Adrenal gland (tissue), 12 donors: ENCODE data around the gene E2F4. TPM values are rescaled to one million over a fixed set of nuclear protein-coding genes. Genes with fewer than 3 reads are reported as not detected.

Experiments
- DNase-seq, 7 donors: peaks; one replicate each; pipeline ENCODE4 v3.0.0-alpha.2; 2019 to 2020
- H3K27ac ChIP-seq, 5 donors: fragments of 200-600 bp; sonication (generic) in 4 of 5; 1 replicate in 3 of 5; 2 replicates in 2 of 5; pipeline versions ENCODE4 v1.5.1 to v1.8.0; 2016 to 2020; ENCODE audit warnings: mild to moderate bottlenecking in 1 of 5
- H3K27me3 ChIP-seq: fragments of 200-600 bp; 2 replicates; pipeline ENCODE4 v1.8.0; 2021
- H3K36me3 ChIP-seq, 2 donors: fragments of 200-600 bp; replicated peaks in 1 of 2; 1 replicate in 1 of 2; 2 replicates in 1 of 2; pipeline versions ENCODE4 v1.5.1 to v1.8.0; 2018 to 2022
- H3K4me1 ChIP-seq, 2 donors: fragments of 200-600 bp; replicated peaks in 1 of 2; 1 replicate in 1 of 2; 2 replicates in 1 of 2; pipeline versions ENCODE4 v1.5.1 to v1.8.0; 2018 to 2021
- H3K4me3 ChIP-seq, 4 donors: fragments of 200-600 bp; sonication (generic) in 3 of 4; one replicate each; pipeline ENCODE4 v1.5.1; 2016 to 2018
- H3K9me3 ChIP-seq, 3 donors: fragments of 200-600 bp; sonication (generic) in 1 of 3; replicated peaks in 1 of 3; 1 replicate in 2 of 3; 2 replicates in 1 of 3; pipeline versions ENCODE4 v1.5.1 to v1.8.0; 2016 to 2021
- POLR2A ChIP-seq, 2 donors: fragments of 450-650 bp; IDR thresholded peaks; one replicate each; pipeline ENCODE4 v1.6.1; 2017; ENCODE audit warnings: antibody characterized with exemption in 2 of 2, mild to moderate bottlenecking in 2 of 2, moderate library complexity in 1 of 2
- WGBS, 4 donors: extraction: QIAGEN DNeasy Blood & Tissue Kit in 2 of 4; methylation state at CpG; one replicate each; pipeline versions ENCODE4 v1.1.5 to v1.1.7; 2013 to 2017; 5-methylcytosine and 5-hydroxymethylcytosine counted together
- intact Hi-C, 2 donors: fragments of 100-400 bp; cut with DNase I; formaldehyde crosslinking; loops; one replicate each; pipeline versions ENCODE4 v1.14.1 to v1.15.0; 2022 to 2023
- polyA plus RNA-seq, 3 donors: library from polyadenylated mRNA; stranded (reverse); fragments of 200-250 nt in 2 of 3; fragments of 350-450 nt in 1 of 3; fragmentation: Illumina TruSeq in 1 of 3; extraction: RNeasy Lipid Tissue Mini Kit (QIAGEN cat#74804) in 1 of 3; gene quantifications; one replicate each; pipeline ENCODE4 v1.2.3, GENCODE V29; 2013 to 2014
- total RNA-seq, 9 donors: library from RNA; depleted of rRNA in 4 of 9; stranded (reverse); fragments of >200 nt in 4 of 9; fragments of 120-200 nt in 1 of 9; fragmentation: NEBNext Ultra II Directional in 1 of 9; extraction: Animal tissue kit (Norgen Biotek cat#: 25700) in 1 of 9; gene quantifications; one replicate each; pipeline versions ENCODE4 v1.1.0 to v1.2.4, GENCODE V29; 2013 to 2023
- TF ChIP-seq, protein P1 (sequence below), 6 experiments: fragments of 450-650 bp in 4 of 6; fragments of 200-600 bp in 2 of 6; sonication (generic) in 1 of 6; IDR thresholded peaks; 1 replicate in 5 of 6; 2 replicates in 1 of 6; pipeline versions ENCODE4 v1.5.1 to v1.8.0; 2016 to 2021; ENCODE audit warnings: antibody characterized with exemption in 6 of 6, mild to moderate bottlenecking in 2 of 6, moderate library complexity in 1 of 6
- donor health status: healthy with polysubstance abuse.
- donor health status: Bipolar disorder and iron deficiency.
- donor health status: DM: yes; HTN: yes; CAD: no.
- donor health status: DM: no; HTN: no; CAD: no.
- donor health status: DM: no; HTN: no; CAD: no.
- donor health status: DM: yes; HTN: yes; CAD: no.

Gene E2F4
- total and polyA plus RNA-seq, 12 donors, result 44.4 to 122 (median 69.1) TPM

DNA sequence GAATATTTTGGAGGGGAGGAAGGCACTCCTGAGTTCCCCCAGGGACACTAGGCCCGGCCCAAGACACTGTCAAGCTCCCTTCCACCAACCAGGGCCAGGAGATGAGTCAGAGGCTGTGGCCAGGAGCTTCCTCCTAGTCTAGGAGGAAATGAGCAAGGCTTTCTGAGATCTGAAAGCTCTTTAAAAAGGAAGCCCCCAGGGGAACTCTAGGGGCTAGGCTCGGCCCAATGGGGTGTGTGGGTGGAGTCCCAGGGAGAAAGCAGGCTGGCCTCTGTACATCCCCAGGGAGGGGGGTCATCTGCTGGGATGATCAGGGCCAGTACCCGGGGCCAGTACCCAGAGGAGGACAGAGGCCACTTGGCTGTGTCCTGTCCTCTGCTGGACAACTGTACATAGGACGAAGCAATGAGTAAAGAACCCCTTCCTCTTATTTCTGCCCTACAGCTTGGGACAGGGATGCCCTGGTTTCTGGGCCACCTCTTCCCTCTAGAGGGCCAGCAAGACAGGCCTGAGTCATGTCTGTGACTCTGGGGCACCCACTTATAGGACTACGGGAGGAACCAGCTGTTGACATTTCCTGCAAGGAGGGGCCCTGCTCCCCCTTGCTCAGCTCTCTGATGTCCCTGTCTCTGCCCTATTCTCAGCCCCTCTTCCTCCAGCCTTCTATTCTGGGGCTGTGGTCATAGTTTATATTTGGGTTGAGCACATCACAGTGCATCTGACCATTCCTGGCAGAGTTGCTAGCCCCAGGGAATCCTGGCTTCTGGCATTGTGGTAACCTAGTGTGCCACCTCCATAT is 52.6 kb downstream of the E2F4 start:
- intact Hi-C loops, result no loop called here
- Histone ChIP-seq H3K4me3 (peak overlapping the region in 1 of 4 donors; percentile 89), H3K4me1 (peaks cover 70 to 75% of the 10 kb centered on the region in 2 donors), H3K9me3 (no peaks in the 10 kb centered on the region), H3K27me3 (peaks cover 5% of the 10 kb centered on the region), H3K27ac (peak overlapping the region; percentile 64 to 94 (median 85)), H3K36me3 (no peaks in the 10 kb centered on the region)
- peak; percentile 75 to 92 (median 88) for DNase-seq
- TF ChIP-seq POLR2A (IDR thresholded peaks at IDR 0.05), result peak in 1 of 2 donors; percentile 30
- TF ChIP-seq, protein P1, sequence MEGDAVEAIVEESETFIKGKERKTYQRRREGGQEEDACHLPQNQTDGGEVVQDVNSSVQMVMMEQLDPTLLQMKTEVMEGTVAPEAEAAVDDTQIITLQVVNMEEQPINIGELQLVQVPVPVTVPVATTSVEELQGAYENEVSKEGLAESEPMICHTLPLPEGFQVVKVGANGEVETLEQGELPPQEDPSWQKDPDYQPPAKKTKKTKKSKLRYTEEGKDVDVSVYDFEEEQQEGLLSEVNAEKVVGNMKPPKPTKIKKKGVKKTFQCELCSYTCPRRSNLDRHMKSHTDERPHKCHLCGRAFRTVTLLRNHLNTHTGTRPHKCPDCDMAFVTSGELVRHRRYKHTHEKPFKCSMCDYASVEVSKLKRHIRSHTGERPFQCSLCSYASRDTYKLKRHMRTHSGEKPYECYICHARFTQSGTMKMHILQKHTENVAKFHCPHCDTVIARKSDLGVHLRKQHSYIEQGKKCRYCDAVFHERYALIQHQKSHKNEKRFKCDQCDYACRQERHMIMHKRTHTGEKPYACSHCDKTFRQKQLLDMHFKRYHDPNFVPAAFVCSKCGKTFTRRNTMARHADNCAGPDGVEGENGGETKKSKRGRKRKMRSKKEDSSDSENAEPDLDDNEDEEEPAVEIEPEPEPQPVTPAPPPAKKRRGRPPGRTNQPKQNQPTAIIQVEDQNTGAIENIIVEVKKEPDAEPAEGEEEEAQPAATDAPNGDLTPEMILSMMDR (IDR thresholded peaks at IDR 0.05), result peak in 2 of 6 experiments; percentile 17 to 18
- 9 to 22% (median 15%) methylated on average over 5 of the region's 5 CpGs for WGBS, 4 donors

DNA sequence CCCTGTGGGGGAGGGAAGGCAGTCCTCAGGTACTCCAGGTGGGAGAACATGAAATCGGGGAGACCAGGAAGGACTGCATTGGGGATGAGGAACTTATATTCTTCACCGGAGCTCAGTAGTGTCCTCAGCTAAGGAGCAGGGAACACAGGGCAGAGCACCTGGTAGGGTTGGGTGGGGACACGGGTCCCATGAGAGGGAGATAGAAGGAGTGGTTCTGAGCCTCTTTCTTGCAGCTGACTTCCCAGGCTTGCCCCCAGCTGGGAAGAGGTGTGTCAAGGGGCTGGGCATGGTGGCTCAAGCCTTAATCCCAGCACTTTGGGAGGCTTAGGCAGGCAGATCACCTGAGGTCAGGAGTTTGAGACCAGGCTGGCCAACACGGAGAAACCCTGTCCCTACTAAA is 53.2 kb downstream of the E2F4 start:
- H3K36me3 ChIP-seq, result no peaks in the 10 kb centered on the region
- peak in 2 of 7 donors; percentile 14 to 15 for DNase-seq
- H3K4me3 ChIP-seq, result peak overlapping the region in 2 of 4 donors; percentile 89
- H3K4me1 ChIP-seq, result peaks cover 66 to 74% of the 10 kb centered on the region in 2 donors
- intact Hi-C loops, result no loop called here
- 69 to 78% (median 74%) methylated on average over 4 of the region's 4 CpGs for WGBS, 4 donors
- H3K27ac ChIP-seq, result peak overlapping the region; percentile 64 to 94 (median 85)
- TF ChIP-seq, protein P1 (IDR thresholded peaks at IDR 0.05), result no peak
- no peak for TF ChIP-seq POLR2A (IDR thresholded peaks at IDR 0.05)
- H3K9me3 ChIP-seq, result no peaks in the 10 kb centered on the region
- peaks cover 5% of the 10 kb centered on the region for H3K27me3 ChIP-seq

DNA sequence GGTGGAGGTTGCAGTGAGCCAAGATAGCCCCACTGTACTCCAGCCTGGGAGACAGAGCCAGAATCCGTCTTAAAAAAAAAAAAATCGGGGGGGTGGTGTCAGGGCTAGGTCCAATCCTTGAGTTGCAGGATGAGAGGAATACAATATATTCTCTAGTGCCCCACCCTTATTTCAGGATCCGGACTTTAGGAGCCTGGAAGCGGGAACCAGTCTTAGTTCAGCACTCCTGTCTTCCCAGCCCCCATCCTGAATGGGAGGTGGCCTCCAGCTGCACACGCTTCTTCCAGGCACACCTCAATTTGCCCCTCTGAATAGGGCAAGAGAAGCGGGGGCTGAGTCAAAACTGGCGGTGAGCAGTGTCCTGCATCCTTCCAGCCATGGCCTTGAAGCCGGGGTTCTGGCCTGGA is 53.7 kb downstream of the E2F4 start:
- no peaks in the 10 kb centered on the region for H3K9me3 ChIP-seq
- no peaks in the 10 kb centered on the region for H3K36me3 ChIP-seq
- H3K27ac ChIP-seq, result peak overlapping the region; percentile 83 to 94 (median 85)
- H3K4me1 ChIP-seq, result peaks cover 61 to 69% of the 10 kb centered on the region in 2 donors
- 5 to 8% (median 7%) methylated on average over 4 to 8 of the region's 8 CpGs for WGBS, 4 donors
- peaks cover 5% of the 10 kb centered on the region for H3K27me3 ChIP-seq
- no peak for TF ChIP-seq POLR2A (IDR thresholded peaks at IDR 0.05)
- TF ChIP-seq, protein P1 (IDR thresholded peaks at IDR 0.05), result no peak
- H3K4me3 ChIP-seq, result peak overlapping the region in 2 of 4 donors; percentile 89
- DNase-seq, result peak in 4 of 7 donors; percentile 89 to 92 (median 91)
- intact Hi-C loops, result no loop called here

DNA sequence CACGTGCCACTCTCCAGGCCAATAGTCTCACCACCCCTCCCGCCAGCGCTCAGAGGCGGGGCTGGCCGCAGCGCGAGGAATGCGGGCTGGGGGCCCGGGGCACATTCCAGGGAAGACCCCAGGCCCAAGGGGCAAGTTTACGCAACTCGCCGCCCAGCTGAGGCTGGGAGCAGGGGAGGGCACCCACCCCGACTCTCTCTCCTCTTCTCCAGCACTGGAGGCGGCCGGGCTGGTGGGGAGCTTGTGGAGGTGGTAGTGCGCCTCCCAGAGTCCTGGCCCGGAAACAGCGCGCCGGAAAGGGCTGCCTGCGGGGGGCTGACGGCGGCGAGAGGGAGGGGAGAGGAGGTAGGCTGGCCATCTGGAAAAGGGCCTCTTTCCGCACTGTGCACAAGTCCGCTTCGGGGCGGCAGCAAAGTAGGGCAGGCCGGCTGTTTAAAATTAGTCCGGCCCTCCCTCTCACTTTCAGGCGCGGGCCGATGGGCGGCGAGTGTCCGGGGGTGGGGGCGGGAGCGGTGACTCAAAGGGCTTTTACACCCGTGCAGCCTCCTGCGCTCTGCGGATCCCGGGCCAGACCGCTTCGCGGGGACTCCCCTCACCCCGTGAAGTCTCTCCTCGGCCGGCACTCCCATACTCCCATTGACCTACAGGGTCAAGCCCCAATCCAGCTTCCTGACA is 54.3 kb downstream of the E2F4 start:
- Histone ChIP-seq H3K27ac (peak overlapping the region; percentile 83 to 94 (median 85)), H3K4me3 (peak overlapping the region; percentile 62 to 89 (median 84)), H3K4me1 (peaks cover 56 to 64% of the 10 kb centered on the region in 2 donors), H3K9me3 (no peaks in the 10 kb centered on the region), H3K27me3 (peaks cover 5% of the 10 kb centered on the region), H3K36me3 (no peaks in the 10 kb centered on the region)
- 0 to 1% (median 0%) methylated on average over 2 to 48 of the region's 48 CpGs for WGBS, 4 donors
- TF ChIP-seq, protein P1 (IDR thresholded peaks at IDR 0.05), result peak in 5 of 6 experiments; percentile 25 to 55 (median 37)
- TF ChIP-seq POLR2A (IDR thresholded peaks at IDR 0.05), result peak; percentile 47 to 64
- intact Hi-C loops, result no loop called here
- DNase-seq, result peak; percentile 83 to 94 (median 85)
